Calu3 (cell line): Measurements from ENCODE around the gene NAALADL2. TPM values are rescaled to one million over a fixed set of nuclear protein-coding genes. Genes with fewer than 3 reads are reported as not detected.
"Not testable (repeated sequence)": the region's sequence is repeated elsewhere in the genome, so short reads cannot be mapped to it uniquely, and the experiment has no call there.

Experiments
- BruUV-seq: library from RNA; stranded (reverse); fragments of 400-500 nt; replicated peaks from 2 replicates; lab custom pipeline; 2021; lab: Mats Ljungman, UMichigan
- CTCF ChIA-PET: fragments of 300-600 bp; sonication (Branson Sonifier 250); formaldehyde crosslinking; loops from one replicate; lab custom pipeline; 2022; ENCODE audit warnings: antibody characterized with exemption; lab: Charles Lee
- DNase-seq: peaks from one replicate; pipeline ENCODE4 v3.0.0; 2022
- H3K27ac Mint-ChIP-seq: one replicate; pipeline ENCODE4 v1.8.0; 2022; ENCODE audit warnings: mixed read lengths; ENCODE audit not compliant: unreplicated experiment
- H3K27me3 Mint-ChIP-seq: one replicate; pipeline ENCODE4 v1.8.0; 2022; ENCODE audit warnings: mixed read lengths; ENCODE audit not compliant: unreplicated experiment
- H3K36me3 Mint-ChIP-seq: one replicate; pipeline ENCODE4 v1.8.0; 2022; ENCODE audit warnings: mild to moderate bottlenecking, moderate library complexity, mixed read lengths; ENCODE audit not compliant: insufficient read depth, unreplicated experiment
- H3K4me1 Mint-ChIP-seq: one replicate; pipeline ENCODE4 v1.8.0; 2022; ENCODE audit warnings: mild to moderate bottlenecking, low read depth, mixed read lengths; ENCODE audit not compliant: unreplicated experiment
- H3K4me3 Mint-ChIP-seq: one replicate; pipeline ENCODE4 v1.8.0; 2022; ENCODE audit warnings: mild to moderate bottlenecking, low read depth, moderate library complexity, mixed read lengths; ENCODE audit not compliant: unreplicated experiment
- H3K9me3 Mint-ChIP-seq: one replicate; pipeline ENCODE4 v1.8.0; 2022; ENCODE audit warnings: low read depth, mixed read lengths; ENCODE audit not compliant: unreplicated experiment
- intact Hi-C: fragments of 100-400 bp; cut with micrococcal nuclease; formaldehyde crosslinking; loops from one replicate; pipeline ENCODE4 v1.10.0; 2022; ENCODE audit not compliant: unreplicated experiment
- total RNA-seq: library from RNA; stranded (reverse); gene quantifications from 2 replicates; pipeline ENCODE4 v1.2.3, GENCODE V29; 2022
- TF ChIP-seq, protein P1 (sequence below): fragments of 200-600 bp; IDR thresholded peaks from one replicate; pipeline ENCODE4 v1.8.0; 2022; ENCODE audit warnings: antibody characterized with exemption; ENCODE audit not compliant: unreplicated experiment

NAALADL2 gene
- total RNA-seq, 1 experiment from 2014 or later: 36.9 TPM

- H3K4me1 Mint-ChIP-seq: no peaks in the 10 kb centered on the region
- CTCF ChIA-PET: no interaction called here
Measured at GRCh38 chr3:175129126-175129525, 270.0 kb downstream of the NAALADL2 start.

DNA sequence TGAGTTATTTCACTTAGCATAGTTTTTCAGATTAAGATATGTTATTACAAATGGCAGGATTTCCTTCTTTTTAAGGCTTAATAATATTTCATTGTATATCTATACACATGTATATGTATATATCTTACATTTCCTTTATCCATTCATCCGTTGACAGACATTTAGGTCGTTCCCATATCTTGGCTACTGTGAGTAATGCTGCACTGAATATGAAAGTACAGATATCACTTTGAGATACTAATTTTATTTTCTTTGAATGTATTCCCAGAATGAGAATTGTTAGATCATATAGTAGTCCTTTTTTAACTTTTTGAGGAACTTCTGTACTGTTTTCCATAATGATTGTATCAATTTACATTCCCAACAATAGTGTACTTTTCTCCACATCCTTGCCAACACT is 270.4 kb downstream of the NAALADL2 start:
- TF ChIP-seq, protein P1, sequence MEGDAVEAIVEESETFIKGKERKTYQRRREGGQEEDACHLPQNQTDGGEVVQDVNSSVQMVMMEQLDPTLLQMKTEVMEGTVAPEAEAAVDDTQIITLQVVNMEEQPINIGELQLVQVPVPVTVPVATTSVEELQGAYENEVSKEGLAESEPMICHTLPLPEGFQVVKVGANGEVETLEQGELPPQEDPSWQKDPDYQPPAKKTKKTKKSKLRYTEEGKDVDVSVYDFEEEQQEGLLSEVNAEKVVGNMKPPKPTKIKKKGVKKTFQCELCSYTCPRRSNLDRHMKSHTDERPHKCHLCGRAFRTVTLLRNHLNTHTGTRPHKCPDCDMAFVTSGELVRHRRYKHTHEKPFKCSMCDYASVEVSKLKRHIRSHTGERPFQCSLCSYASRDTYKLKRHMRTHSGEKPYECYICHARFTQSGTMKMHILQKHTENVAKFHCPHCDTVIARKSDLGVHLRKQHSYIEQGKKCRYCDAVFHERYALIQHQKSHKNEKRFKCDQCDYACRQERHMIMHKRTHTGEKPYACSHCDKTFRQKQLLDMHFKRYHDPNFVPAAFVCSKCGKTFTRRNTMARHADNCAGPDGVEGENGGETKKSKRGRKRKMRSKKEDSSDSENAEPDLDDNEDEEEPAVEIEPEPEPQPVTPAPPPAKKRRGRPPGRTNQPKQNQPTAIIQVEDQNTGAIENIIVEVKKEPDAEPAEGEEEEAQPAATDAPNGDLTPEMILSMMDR: no peak
- H3K4me1 Mint-ChIP-seq: no peaks in the 10 kb centered on the region
- intact Hi-C loops: no loop called here
- H3K4me3 Mint-ChIP-seq: no peak overlapping the region
- CTCF ChIA-PET: no interaction called here
- no peak for DNase-seq
- no peak overlapping the region for H3K27ac Mint-ChIP-seq
- peaks cover 5% of the 10 kb centered on the region for H3K9me3 Mint-ChIP-seq
- BruUV-seq: no TSS peak
- no peaks in the 10 kb centered on the region for H3K27me3 Mint-ChIP-seq
- H3K36me3 Mint-ChIP-seq: no peaks in the 10 kb centered on the region

More at GRCh38 chr3:175129126-175129525, 270.0 kb downstream of the NAALADL2 start:
- intact Hi-C loops: no loop called here
- H3K4me3 Mint-ChIP-seq: no peak overlapping the region
- no TSS peak for BruUV-seq
- TF ChIP-seq, protein P1: no peak
- no peaks in the 10 kb centered on the region for H3K36me3 Mint-ChIP-seq
- H3K27ac Mint-ChIP-seq: no peak overlapping the region
- H3K9me3 Mint-ChIP-seq: peaks cover 6% of the 10 kb centered on the region
- no peaks in the 10 kb centered on the region for H3K27me3 Mint-ChIP-seq
- no peak for DNase-seq

DNA sequence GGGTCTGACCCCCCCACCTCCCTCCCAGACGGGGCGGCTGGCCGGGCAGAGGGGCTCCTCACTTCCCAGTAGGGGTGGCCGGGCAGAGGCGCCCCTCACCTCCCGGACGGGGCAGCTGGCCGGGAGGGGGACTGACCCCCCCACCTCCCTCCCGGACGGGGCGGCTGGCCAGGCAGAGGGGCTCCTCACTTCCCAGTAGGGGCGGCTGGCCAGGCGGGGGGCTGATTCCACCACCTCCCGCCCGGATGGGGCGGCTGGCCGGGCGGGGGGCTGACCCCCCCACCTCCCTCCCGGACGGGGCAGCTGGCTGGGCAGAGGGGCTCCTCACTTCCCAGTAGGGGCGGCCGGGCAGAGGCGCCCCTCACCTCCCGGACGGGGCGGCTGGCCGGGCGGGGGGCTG is 272.7 kb downstream of the NAALADL2 start:
- H3K4me3 Mint-ChIP-seq, H3K27me3 Mint-ChIP-seq, BruUV-seq, CTCF ChIA-PET, intact Hi-C loops, H3K9me3 Mint-ChIP-seq, H3K36me3 Mint-ChIP-seq, H3K27ac Mint-ChIP-seq, H3K4me1 Mint-ChIP-seq, DNase-seq: not testable (repeated sequence)

DNA sequence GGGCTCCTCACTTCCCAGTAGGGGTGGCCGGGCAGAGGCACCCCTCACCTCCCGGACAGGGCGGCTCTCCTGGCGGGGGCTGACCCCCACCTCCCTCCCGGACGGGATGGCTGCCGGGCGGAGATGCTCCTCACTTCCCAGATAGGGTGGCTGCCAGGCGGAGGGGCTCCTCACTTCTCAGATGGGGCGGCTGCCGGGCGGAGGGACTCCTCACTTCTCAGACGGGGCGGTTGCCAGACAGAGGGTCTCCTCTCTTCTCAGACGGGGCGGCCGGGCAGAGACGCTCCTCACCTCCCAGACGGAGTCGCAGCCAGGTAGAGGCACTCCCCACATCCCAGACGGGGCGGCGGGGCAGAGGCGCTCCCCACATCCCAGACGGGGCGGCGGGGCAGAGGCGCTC is 273.6 kb downstream of the NAALADL2 start:
- BruUV-seq: not testable (repeated sequence)

DNA sequence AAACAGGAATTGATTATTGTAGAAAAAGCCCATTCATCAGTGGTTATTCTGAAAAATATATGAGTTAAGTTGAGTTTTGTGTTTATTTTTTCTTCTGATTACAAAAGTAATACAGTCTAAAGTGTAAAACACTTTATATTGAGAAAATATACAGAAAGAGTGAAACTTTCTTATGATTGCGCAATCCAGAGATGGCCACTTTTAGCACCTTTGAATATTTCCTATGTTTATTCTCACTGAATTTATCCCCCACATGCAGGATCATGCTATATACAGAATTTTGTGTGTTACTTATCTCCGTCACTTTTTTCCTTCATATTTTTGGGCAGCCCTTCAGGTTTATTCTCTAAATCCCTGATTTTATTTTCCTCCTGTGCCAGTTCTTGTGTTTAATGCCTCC is 285.2 kb downstream of the NAALADL2 start:
- H3K27me3 Mint-ChIP-seq: no peaks in the 10 kb centered on the region
- peaks cover 6% of the 10 kb centered on the region for H3K36me3 Mint-ChIP-seq
- no peak overlapping the region for H3K4me3 Mint-ChIP-seq
- no peak for DNase-seq
- CTCF ChIA-PET: no interaction called here
- H3K9me3 Mint-ChIP-seq: peaks cover 4% of the 10 kb centered on the region
- H3K4me1 Mint-ChIP-seq: peaks cover 37% of the 10 kb centered on the region
- no TSS peak for BruUV-seq
- H3K27ac Mint-ChIP-seq: peak overlapping the region; percentile 32
- intact Hi-C loops: loop anchor here (10.0 kb wide), 1 partner anchor 740 kb away; no protein-coding TSS in a partner anchor
- TF ChIP-seq, protein P1: no peak

More for the DNA sequence above, 273.6 kb downstream of the NAALADL2 start:
- CTCF ChIA-PET, H3K4me3 Mint-ChIP-seq, H3K27ac Mint-ChIP-seq, DNase-seq, H3K27me3 Mint-ChIP-seq, intact Hi-C loops, H3K36me3 Mint-ChIP-seq, H3K9me3 Mint-ChIP-seq, H3K4me1 Mint-ChIP-seq: not testable (repeated sequence)
